C4-2B (cell line): Measurements from ENCODE around the gene WIPF3.

ENCODE experiments used
- H3K27ac ChIP-seq: fragments of 450-650 bp; 2 replicates; pipeline ENCODE4 v1.5.1; 2017
- CTCF ChIP-seq: fragments of 450-650 bp; conservative IDR thresholded peaks from 2 replicates; pipeline ENCODE4 v1.5.1; 2017; ENCODE audit warnings: mild to moderate bottlenecking
- ZFX ChIP-seq: fragments of 450-650 bp; IDR thresholded peaks from 2 replicates; pipeline ENCODE4 v1.6.1; 2017

Gene WIPF3

GRCh38 chr7:29866490-29866930, 60.2 kb downstream of the WIPF3 start:
- no peak overlapping the region for H3K27ac ChIP-seq
- TF ChIP-seq CTCF (no peak), ZFX (no peak)

- no peak for TF ChIP-seq CTCF
- no peak for TF ChIP-seq ZFX
- no peak overlapping the region for H3K27ac ChIP-seq
These were observed 65.6 kb downstream of the WIPF3 start for GRCh38 chr7:29871787-29872398.

GRCh38 chr7:29873644-29874294, 67.5 kb downstream of the WIPF3 start:
- H3K27ac ChIP-seq: no peak overlapping the region
- TF ChIP-seq CTCF (no peak), ZFX (no peak)

GRCh38 chr7:29875741-29876140, 69.4 kb downstream of the WIPF3 start:
- no peak overlapping the region for H3K27ac ChIP-seq
- TF ChIP-seq ZFX (no peak), CTCF (no peak)

- TF ChIP-seq CTCF (no peak), ZFX (no peak)
- H3K27ac ChIP-seq: no peak overlapping the region
These were observed 70.9 kb downstream of the WIPF3 start for GRCh38 chr7:29877196-29877595.

GRCh38 chr7:29878081-29878688, 71.9 kb downstream of the WIPF3 start:
- TF ChIP-seq CTCF (peak; percentile 77), ZFX (no peak)
- no peak overlapping the region for H3K27ac ChIP-seq

GRCh38 chr7:29879609-29880008, 73.3 kb downstream of the WIPF3 start:
- TF ChIP-seq ZFX (no peak), CTCF (no peak)
- H3K27ac ChIP-seq: no peak overlapping the region
